GM18519 (cell line): Measurements from ENCODE around the gene PLTP.
"Not testable (repeated sequence)": the region's sequence is repeated elsewhere in the genome, so short reads cannot be mapped to it uniquely, and the experiment has no call there.

Experiments
- ATAC-seq: cut with Tn5 transposase; IDR thresholded peaks from one replicate; pipeline ENCODE4 v1.9.1; 2021; ENCODE audit warnings: mild to moderate bottlenecking, moderate library complexity; ENCODE audit not compliant: unreplicated experiment, low FRiP score

The PLTP gene

GRCh38 chr20:45944965-45945677 is 33.2 kb upstream of the PLTP start:
- ATAC-seq: no peak

- no peak for ATAC-seq
Observed at GRCh38 chr20:45944151-45944964, 32.4 kb upstream of the PLTP start.

DNA sequence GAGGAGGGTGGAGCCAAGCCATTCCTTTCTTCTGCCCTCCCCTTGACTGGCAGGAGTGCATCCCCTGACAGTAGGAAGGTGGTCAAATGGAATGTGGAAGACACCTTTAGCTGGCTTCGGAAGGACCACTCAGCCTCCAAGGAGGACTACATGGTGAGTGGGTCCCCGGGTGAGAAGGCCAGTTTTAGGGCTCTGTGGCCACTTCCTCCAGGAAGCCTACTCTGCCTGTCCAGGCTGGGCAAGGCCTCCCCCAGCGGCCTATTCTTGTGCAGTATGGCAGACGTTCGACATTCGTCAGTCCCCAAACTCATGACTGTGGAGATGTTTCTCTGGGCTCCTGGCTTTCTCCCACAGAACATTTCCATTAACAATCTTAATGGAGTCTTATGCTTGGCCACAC is 31.7 kb upstream of the PLTP start:
- ATAC-seq: no peak

GRCh38 chr20:45940469-45940868 is 28.5 kb upstream of the PLTP start:
- ATAC-seq: no peak

GRCh38 chr20:45940053-45940452 is 28.1 kb upstream of the PLTP start:
- no peak for ATAC-seq

GRCh38 chr20:45938727-45939438 is 26.9 kb upstream of the PLTP start:
- ATAC-seq: no peak

- no peak for ATAC-seq
Observed at GRCh38 chr20:45937765-45938164, 25.8 kb upstream of the PLTP start.

GRCh38 chr20:45935416-45936046 is 23.6 kb upstream of the PLTP start:
- ATAC-seq: peak; percentile 9

DNA sequence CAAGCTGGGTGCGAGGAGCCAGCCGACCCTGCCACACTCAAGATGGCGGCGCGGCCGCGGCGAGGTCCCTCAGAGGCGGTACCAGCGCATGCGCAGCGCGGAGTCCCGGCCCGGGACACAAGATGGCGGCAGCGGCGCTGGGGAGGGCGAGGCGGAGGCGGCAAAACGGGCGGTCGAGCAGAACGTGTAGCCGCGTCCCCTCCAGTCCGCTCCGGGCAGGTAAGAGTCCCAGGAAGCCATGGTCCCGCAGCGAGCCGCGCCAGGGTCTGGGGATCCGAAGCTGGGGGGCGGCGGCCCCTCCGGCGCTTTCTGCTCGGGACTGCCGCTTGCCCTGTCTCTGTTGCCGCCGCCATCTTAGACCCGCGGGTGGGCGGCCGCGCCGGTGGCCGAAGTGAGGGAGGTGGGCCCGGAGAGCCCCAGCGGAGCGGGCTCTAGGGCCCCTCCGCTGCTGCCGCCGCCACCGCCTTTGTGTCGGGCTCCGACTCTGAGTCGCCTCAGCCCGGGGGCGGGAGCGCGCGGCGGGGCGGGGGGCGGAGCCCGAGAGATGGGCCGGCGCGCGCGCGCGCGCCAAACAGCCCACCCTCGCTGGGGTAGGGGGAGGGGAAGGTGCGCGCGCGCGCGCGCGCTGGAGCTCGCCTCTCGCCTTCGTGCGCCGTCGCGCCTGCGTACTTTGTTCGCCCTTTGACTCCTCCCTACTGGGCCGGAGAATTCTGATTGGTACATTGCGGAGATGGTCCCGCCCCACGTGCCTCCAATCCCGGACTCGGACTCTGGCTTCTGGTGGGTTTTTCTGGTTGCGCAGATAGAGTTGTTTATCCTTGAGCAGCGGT is 22.8 kb upstream of the PLTP start, which contains the start of gene PCIF1:
TSS of gene PCIF1 (plus strand) at position 98 of the 830 bp plus-strand sequence. CDS start 4,317 bp downstream, outside the sequence.
- peak; percentile 53 for ATAC-seq

DNA sequence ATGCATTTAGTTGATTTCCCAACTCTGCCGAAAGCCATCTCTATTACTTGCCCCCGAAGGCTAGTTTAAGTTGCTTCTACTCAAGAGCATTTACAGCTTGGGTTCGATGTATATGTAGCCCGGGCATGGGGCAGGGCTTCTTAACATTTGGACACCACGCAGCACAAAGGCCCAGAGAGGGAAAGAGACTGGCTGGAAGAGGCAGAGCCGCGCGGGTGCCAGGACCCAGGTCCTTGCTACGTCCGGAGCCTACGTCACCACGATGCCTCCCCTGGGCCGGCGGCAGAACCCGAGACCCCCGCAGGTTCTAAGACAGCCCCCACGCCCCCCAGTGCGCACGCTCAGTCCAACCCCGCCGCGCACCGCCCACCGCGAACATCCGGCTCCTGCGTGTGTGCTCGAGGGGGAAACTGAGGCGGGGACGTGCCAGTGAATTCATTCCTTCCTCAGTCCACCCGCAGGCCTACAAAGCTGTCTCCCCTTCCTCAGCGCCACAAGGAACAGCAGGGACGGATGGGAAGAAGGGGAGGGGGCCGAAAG is 22.2 kb upstream of the PLTP start:
- no peak for ATAC-seq

GRCh38 chr20:45933266-45934045 is 21.5 kb upstream of the PLTP start:
- no peak for ATAC-seq

DNA sequence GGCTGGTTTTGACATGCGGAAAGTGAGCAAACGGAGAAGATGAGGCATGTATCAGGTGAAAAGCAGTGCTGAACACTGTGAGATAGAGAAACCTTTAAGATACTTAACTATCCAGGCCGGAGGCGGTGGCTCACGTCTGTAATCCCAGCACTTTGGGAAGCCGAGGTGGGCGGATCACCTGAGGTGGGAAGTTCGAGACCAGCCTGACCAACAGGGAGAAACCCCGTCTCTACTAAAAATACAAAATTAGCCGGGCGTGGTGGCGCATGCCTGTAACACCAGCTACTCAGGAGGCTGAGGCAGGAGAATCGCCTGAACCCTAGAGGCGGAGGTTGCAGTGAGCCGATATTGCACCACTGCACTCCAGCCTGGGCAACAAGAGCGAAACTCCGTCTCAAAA is 19.7 kb upstream of the PLTP start:
- ATAC-seq: not testable (repeated sequence)

- no peak for ATAC-seq
Observed at GRCh38 chr20:45927071-45927878, 15.3 kb upstream of the PLTP start.

DNA sequence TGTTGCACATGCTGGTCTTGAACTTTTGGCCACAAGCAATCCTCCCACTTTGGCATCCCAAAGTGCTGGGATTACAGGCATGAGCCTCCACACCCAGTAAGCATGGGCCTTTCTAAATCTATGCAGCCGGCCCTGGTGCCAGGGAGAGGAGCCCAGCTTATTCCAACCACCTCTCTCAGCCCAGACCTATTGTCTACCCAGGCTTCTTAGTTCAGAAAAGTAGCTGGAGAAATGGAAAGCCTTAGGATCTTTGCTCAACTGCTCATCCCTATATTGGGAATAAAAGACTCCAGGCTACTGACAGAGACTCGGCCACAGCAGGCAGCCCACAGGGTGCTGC is 14.7 kb upstream of the PLTP start:
- no peak for ATAC-seq

- no peak for ATAC-seq
Observed at GRCh38 chr20:45925821-45926506, 14.0 kb upstream of the PLTP start.

GRCh38 chr20:45924391-45925261 is 12.7 kb upstream of the PLTP start:
- no peak for ATAC-seq
